Lower leg skin (tissue), 3 donors: ENCODE data around the gene SWI5.

ENCODE experiments used
- POLR2A ChIP-seq, 2 donors: fragments of 450-650 bp; IDR thresholded peaks; one replicate each; pipeline ENCODE4 v1.6.1; 2016 to 2017; ENCODE audit warnings: antibody characterized with exemption in 2 of 2, mild to moderate bottlenecking in 1 of 2, moderate library complexity in 1 of 2
- TF ChIP-seq, protein P1 (sequence below), 3 donors: fragments of 450-650 bp; IDR thresholded peaks; one replicate each; pipeline ENCODE4 v1.5.1; 2016; ENCODE audit warnings: antibody characterized with exemption in 3 of 3, mild to moderate bottlenecking in 3 of 3, moderate library complexity in 2 of 3

GRCh38 chr9:128322404-128323211, 46.5 kb downstream of the SWI5 start, which contains the start of the genes COQ4 and TRUB2:
- TF ChIP-seq, protein P1, sequence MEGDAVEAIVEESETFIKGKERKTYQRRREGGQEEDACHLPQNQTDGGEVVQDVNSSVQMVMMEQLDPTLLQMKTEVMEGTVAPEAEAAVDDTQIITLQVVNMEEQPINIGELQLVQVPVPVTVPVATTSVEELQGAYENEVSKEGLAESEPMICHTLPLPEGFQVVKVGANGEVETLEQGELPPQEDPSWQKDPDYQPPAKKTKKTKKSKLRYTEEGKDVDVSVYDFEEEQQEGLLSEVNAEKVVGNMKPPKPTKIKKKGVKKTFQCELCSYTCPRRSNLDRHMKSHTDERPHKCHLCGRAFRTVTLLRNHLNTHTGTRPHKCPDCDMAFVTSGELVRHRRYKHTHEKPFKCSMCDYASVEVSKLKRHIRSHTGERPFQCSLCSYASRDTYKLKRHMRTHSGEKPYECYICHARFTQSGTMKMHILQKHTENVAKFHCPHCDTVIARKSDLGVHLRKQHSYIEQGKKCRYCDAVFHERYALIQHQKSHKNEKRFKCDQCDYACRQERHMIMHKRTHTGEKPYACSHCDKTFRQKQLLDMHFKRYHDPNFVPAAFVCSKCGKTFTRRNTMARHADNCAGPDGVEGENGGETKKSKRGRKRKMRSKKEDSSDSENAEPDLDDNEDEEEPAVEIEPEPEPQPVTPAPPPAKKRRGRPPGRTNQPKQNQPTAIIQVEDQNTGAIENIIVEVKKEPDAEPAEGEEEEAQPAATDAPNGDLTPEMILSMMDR (IDR thresholded peaks at IDR 0.05): no peak
- TF ChIP-seq POLR2A (IDR thresholded peaks at IDR 0.05): no peak
